Astrocyte (in vitro differentiated cells and primary cell): ENCODE data around the gene TMCO1.

Experiments used
- CTCF ChIP-seq: IDR thresholded peaks from 2 replicates; pipeline ENCODE4 v1.5.1; 2011; ENCODE audit warnings: low read depth, mild to moderate bottlenecking, inconsistent platforms, low read length, moderate library complexity; ENCODE audit not compliant: insufficient read depth
- EZH2 ChIP-seq: IDR thresholded peaks from 2 replicates; pipeline ENCODE4 v1.6.1; 2012; ENCODE audit warnings: mild to moderate bottlenecking, low read length, inconsistent platforms; ENCODE audit not compliant: insufficient read depth

DNA sequence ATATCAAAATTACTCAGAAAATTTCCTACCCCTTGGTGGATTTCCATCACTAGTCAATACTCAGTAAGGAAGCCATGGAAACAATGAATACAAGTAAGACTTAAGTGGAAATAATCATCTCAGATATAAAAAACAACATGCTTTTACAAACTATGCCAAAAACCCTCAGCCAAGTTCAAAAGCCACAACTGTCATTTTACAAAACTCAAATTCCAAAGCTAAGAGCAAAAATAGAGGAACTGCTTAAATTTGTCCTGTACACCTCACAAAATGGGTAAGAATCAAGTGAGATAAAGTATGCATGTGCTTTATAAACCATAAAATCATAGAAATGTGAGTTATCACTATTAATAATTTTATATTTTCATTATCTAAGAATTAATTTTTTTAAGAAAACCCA, 9.6 kb downstream of the TMCO1 start:
- TF ChIP-seq CTCF (no peak), EZH2 (no peak)
